HG03558 (cell line): ENCODE results near the gene GPR37L1.

Experiments used
- ATAC-seq: cut with Tn5 transposase; IDR thresholded peaks from one replicate; pipeline ENCODE4 v1.9.1; 2021; ENCODE audit warnings: moderate number of reproducible peaks; ENCODE audit not compliant: unreplicated experiment; ENCODE audit errors: extremely low read depth

Gene GPR37L1, protein sequence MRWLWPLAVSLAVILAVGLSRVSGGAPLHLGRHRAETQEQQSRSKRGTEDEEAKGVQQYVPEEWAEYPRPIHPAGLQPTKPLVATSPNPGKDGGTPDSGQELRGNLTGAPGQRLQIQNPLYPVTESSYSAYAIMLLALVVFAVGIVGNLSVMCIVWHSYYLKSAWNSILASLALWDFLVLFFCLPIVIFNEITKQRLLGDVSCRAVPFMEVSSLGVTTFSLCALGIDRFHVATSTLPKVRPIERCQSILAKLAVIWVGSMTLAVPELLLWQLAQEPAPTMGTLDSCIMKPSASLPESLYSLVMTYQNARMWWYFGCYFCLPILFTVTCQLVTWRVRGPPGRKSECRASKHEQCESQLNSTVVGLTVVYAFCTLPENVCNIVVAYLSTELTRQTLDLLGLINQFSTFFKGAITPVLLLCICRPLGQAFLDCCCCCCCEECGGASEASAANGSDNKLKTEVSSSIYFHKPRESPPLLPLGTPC

DNA sequence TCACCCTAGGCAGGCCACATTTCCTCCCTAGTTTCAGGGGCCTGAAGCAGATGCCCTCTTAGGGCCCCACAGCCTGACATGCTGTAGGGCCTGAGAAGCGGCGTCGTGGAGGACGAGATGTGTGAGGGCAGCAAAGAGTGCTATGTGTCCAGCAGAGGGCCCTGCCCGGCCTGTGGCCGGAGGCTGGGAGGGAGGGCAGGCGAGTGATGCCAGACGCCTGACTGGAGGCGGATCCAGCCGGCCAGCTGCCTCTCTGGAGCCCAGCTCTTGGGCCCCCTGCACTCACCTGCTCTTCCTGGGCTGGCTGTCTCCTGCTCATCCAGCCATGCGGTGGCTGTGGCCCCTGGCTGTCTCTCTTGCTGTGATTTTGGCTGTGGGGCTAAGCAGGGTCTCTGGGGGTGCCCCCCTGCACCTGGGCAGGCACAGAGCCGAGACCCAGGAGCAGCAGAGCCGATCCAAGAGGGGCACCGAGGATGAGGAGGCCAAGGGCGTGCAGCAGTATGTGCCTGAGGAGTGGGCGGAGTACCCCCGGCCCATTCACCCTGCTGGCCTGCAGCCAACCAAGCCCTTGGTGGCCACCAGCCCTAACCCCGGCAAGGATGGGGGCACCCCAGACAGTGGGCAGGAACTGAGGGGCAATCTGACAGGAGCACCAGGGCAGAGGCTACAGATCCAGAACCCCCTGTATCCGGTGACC, at the start of gene GPR37L1:
TSS of gene GPR37L1 (plus strand) at position 279 of the 697 bp plus-strand sequence. CDS start at position 326, 47 bp downstream.
- no peak for ATAC-seq

DNA sequence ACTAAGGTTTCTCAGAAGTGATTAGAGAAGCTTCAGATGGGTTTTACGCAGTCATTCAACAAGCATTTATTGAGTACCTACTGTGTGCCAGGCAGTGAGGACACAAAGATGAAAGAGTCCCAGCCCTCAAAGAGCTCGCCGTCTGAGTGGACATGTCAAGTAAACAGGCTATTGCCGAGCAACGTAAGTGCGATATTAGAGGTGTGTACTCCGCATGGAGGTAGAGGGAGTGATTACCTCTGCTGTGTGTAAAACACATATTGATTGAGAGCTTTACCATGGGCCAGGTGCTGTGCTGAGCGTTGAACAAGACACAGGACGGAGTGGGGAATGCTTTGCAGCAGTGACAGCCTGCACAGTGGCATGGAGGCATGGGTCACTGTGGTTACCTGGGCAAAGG, 49.5 kb upstream of the GPR37L1 start:
- no peak for ATAC-seq

DNA sequence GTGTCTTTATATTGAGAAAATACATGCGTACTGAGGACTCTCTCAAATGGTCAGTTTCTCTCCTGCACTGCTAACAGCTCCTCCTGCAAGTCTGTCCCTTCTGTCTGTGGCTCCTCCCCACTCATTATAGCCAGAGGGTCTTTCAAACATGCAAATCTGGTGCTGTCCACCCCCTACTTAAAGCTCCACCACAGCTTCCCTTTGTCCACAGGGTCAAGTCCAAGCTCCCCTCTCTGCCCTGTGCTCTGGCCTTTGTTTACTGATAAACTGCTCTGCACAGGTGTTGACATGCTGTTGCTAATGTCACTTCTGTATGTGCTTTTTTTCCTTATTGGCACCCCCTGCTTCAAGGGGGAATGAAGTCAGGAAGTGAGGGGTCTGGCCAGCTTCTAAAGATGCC, 47.7 kb upstream of the GPR37L1 start:
- no peak for ATAC-seq

DNA sequence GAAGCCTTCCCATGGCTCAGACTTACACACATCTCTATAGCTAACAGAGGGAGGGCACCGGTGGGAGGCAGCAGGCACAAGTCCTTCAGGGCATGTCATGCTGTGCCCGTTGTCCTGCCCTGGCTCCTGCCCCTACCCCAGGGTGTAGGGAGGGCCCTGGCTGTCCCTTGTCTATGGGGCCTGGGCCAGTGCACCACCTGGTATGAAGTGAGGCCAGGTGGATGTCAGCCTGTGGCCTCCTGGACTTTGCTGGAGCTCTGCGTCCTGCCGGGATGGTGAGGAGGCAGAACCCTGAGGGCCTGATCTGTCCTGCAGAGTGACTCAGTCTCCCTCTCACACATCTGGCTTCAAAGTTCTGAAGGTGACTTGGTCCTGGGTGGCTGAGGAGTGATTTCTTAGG, 47.3 kb upstream of the GPR37L1 start:
- ATAC-seq = no peak

DNA sequence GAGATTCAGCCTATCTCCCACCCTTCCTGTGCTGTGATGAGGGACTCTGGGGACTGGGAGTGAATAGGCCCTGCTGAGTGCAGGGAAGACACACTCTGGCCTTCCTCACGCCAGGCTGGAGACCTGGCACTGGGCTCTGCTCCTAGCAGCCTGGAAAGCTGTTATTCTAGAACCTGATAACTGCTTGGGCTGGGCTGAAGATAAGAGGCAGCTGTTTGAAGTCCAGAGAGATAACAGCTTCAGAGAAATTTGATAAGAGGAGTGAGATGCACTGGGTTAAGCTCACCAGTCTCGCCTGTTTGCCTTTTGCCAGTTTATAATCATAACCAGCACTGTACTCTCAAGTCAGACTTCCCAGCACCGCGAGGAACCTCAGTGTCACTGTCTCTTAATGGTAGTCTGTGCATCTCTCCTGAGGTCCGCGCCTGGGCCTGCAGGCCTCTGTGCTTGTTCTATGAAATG, 46.6 kb upstream of the GPR37L1 start:
- no peak for ATAC-seq

DNA sequence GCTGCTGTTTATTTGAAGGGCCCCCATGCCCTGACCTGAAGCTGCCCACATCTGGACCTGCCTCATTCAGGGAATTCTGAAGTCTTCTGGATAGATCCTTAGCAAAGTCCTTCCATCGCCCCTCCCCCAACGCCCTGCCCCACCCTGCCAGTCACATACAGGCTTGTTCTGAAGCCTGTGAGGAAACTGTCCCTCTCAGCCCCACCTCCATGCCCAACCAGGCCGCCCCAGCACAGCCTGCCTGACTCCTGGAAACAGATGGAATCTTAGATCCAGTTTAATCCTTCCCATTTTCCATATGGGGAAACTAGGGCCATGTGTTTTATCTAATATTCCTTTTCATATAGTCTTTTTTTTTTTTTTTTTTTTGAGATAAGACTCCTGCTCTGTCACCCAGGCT, 44.5 kb upstream of the GPR37L1 start:
- ATAC-seq = no peak

DNA sequence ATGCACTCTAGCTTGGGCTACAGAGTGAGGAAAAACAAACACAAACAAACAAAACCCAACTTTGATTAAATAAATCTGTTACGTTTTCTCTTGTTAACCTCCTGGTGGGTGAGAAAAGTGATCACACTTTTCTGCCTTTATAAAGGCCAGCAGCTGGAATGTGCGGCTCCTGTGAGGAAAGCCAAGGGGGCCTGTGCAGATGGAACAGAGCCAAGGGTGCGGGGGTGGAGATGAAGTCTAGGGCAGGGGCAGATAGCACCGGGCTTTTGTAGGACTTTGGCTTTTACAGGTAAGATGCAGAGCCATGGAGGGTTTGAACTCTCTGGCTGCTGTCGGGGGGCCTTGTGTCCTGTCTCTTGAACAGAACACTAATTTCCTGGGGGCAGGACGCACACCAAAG, 40.7 kb upstream of the GPR37L1 start:
- no peak for ATAC-seq

DNA sequence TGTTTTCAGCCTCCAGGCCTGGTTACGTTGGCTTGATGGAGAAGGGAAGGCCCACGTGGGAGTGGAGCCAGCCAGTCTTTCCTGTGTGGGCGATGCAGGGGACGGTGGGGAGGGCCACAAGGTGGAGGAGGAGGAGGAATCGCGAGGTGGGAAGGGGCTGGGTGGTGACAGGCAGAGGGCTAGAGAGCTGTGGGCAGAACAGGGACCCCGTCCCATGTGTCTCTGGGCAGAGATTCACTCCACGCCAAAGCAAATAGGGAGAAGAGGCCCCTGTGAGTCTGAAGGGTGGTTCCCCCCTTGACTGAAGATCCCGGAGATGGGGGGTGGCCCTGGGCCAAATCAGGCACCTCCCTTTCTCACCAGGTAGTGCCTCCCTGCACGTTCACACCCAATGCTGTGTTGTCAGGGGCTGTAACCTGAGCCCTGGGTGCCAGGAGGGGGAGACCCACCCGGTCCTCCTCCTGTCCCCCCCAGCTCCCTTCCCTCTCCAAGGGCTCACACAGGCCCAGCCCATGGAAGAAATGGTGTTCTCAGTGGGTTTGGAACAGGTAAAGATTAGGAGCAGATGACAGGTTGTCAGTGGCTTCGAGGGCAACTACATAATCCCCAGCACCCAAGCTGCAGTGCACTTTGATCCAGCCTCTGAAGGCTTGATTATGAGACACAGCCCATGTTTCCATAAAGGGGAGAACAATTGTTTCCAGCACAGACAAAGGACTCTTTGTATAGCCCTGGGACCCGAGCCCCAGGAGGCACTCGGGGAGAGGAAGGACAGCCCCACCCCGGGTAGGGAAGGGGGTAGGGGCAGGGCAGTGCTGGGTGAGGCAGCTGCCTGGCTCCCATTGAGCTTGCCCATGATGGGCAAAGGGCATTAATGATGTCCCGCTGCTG, 37.7 kb upstream of the GPR37L1 start:
- no peak for ATAC-seq

DNA sequence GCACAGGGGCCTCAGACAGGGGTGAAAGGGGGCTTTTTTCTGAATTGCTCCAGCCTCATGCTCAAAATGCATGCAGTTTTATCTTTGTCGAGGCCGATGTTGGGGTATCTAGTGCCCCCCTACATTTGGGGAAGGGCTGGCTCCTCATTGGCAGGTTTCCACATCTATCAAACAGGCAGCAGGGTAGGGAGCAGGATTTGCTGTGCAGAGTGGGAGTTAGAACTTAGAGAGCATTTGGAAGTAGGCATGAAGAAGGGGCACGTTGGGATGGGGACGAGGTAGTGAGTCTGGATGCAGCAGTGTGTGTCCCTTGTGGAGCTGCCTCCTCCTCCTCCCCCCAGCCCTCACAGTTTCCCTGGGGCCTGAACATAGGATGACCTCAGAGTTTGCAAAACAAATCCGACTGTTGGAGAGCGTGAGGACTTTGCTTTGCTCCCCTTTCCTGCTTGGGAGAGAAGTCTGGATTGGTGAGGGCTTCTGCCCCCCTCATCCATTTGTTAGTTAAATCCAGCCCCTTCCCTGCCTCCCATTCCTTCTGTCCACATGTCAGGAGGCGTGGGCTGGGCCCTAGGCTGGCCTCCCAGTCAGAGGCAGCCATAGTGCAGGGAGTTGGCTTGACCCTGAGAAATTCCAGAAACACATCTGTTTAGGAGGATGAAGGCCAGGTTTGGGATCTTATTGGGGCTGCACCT, 36.9 kb upstream of the GPR37L1 start:
- ATAC-seq = no peak

DNA sequence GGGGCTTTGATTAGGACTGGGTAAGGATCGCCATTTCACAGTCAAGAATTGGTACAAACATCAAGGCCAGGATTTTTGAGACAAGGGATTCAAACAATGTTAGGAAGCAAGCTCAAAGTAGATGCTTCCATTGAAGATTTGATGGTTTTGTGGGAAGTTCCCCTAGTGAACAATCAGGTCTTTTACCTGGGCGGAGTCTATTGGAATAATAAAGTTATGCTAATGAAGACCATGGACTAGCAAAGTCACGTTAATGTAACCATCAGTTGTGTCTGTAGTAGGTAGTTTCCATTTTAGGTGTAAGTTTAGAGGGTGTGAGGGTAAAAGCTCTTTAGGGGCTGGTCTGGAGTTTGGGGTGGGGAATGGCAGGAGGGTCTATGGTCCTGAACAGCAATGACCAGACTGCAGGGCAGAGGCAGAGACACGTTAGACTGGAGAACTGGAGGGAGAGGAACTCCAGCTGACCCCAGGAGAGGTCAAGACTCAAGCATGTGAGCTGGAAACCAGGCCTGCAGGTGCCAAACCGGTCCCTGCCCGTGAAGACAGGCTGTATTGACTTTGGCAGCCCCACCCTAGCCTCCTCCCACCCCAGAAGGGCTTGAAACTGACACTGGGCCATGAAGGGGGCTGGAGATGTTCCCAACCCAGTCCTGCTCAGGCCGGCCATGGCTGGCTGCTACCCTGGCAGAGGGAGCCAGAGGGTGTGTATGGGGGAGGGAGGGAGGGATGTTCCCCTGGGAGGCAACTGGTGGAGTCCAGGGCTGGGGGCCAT, 36.0 kb upstream of the GPR37L1 start:
- ATAC-seq = no peak

DNA sequence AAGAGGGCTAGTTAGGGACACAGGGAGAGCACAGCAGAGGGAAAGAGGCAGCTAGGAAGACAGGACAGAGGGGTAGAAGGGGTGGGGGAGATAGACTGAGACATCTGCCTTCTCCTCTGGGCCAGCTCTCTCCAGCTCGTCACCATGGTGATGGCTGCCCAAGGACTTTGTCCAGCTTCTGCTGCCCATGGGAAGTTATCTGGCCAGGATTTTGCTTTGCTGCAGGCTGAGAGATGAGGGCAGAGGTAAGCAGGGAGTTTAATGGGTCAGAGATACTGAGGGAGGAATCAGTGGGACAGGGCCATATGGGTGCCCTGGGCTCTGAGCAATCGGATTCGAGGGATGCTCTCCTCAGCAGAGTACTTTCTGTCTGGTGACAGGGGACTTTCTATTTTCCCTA, 34.5 kb upstream of the GPR37L1 start:
- ATAC-seq = no peak

DNA sequence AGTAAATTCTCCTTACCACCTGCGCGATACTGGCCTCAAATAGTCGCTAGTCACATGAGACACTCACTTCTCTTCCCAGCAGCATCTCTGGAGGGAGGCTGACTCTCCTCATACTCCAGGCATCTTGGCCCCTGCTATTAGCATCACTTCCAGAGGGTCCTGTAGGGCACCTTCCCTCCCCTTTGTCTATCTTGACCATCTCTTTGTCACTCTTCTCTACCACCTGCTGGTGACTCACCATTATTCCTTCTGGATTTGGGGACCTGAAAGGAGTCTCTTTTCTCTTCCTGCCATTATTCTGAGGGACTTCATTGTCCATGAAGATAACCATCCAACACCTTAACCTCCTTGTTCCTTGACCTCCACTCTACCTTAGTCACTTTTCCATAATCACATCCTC, 31.7 kb upstream of the GPR37L1 start:
- ATAC-seq = no peak

DNA sequence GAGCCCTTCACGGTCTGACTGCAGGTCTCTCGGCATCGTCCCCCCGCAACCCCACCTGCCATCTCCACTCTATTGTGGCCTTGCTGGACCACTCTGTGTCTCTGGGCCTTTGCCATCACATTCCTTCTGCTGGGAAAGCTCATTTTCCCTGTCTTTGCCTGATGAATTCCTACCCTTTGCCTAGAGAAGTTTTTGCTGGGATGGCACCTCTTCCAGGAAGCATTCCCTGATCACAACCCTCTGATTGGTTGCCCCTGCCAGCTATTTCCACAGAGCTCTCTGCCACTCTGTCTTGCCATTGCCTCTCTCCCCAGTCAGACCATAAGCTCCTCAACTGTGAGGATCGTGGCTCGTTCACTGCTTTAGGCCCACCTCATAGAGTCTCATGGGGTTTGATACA, 28.9 kb upstream of the GPR37L1 start:
- ATAC-seq = no peak

DNA sequence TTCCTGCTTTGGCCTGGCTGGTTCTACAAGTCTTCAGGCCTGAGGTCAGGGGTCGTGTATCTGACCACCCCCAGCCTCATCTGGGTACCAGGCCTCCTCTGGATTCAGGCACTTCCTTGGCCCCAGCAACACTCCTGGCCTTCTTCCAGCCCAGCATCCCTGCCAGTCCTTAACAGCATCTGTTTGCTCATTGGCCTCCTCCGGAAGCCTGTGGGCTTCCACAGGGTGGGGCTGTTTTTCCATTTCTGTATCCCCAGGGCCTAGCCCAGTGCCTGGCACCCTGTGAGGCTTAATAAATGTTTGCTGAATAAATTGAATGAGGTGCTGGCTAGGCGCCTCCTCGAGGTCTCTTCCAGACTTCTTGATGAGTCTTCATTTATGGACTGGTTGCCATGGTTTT, 21.5 kb upstream of the GPR37L1 start:
- ATAC-seq = no peak

DNA sequence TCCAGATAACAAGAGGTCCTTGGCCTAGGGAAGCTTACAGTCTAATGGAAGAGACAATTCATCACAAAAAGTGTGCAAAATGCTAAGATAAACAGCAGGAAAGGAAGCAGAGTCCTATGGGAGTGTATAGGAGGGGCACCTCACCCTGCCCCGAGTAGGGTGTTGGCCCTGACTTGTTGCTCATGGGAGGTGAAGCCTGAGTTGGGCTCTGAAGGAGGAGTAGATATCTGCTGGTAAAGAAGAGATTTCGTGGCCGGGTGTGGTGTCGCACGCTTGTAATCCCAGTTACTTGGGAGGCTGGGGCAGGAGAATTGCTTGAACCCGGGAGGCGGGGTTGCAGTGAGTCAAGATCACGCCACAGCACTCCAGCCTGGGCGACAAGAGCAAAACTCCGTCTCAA, 18.6 kb upstream of the GPR37L1 start:
- ATAC-seq = no peak

DNA sequence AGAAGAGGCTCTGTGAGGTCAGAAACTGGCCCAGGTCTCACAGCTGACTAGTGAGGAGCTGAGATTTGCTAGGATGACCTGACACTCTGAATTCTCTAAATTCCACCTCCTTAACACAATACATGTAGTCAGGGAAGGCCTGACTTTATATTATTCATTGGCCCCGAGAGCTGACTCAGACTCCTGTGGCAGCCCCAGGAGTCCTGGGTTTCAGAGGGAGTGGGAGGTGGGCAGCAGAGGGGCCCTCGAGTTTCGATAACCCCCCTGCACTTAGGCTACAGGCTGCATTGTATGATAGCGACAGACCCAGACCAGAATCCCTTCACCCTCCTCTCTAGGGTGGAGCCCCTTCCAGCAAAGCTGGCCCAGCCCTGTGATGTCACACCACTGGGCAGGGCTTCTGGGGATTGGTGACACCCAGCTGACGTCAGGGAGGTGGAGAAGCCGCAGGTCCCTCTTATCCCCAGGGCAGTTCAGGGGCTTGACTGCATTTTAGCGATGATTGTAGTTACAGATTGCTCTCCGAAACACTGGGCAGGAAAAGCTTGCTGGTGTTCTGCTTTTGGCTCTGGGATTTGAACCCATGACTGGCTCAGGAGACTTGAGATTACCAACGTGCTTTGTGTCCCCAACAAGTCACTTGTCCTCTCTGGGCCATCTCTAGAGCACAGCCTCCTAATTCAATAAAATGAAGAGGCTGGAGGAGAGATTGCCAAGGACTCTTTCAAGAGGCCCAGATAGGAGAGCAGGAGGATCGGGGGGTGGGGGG, 17.0 kb upstream of the GPR37L1 start:
- ATAC-seq = no peak

DNA sequence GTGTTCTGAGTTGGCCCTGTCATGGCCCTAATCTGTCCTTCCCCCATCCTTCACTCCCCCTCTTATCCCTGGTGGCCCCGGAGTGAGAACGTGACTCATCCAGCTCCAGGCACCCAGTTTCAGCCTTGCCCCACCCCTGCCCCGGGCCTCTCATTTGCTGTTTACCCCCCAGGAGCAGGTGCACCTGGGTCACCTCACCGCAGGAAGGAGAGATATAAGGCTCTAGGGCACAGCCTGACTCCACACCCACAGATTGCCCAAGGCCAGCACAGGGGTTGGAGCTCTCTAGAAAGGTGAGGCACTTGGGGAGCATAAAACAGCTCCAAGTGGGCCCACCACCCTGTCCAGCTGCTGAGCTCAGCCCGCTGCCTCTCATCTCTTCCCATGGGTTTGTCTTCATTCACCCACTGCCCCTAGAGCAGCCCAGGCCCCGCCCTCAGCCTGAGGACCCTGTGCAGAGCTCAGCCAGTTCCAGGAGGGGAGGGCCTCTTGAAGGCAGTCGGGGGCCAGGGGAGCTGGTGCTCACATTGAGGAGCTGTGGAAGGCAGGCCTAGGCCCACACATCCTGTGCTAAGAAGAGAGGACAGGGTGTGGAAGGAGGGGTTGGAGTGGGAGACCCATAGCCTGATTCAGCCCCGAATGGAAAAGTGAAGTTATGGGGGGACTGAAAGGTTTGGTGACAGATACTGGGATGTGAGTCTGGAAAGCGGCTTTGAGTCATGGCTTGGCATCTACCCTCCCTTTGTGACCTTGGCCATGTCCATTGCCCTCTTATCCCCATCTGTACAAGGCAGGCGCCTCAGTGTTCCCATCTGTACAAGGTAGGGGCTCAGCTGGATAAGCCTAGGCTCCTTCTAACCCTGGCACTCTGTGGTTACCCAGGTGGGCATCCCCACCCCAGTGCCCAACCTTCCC, 16.1 kb upstream of the GPR37L1 start:
- ATAC-seq = no peak
